H54 (cell line): ENCODE data around the gene CEBPA.

ENCODE experiments used
- DNase-seq: peaks from one replicate; pipeline ENCODE4 v3.0.0; 2011; ENCODE audit warnings: low spot score, mixed read lengths; ENCODE audit not compliant: insufficient read length
- FAIRE-seq: peaks from 3 replicates; lab custom pipeline; 2011; peaks lifted over from hg19 to GRCh38; lab: Jason Lieb, UNC
- POLR2A ChIP-seq: IDR thresholded peaks from 2 replicates; pipeline ENCODE4 v1.6.1; 2011; ENCODE audit warnings: low read depth, mild to moderate bottlenecking, low read length

CEBPA gene

DNA sequence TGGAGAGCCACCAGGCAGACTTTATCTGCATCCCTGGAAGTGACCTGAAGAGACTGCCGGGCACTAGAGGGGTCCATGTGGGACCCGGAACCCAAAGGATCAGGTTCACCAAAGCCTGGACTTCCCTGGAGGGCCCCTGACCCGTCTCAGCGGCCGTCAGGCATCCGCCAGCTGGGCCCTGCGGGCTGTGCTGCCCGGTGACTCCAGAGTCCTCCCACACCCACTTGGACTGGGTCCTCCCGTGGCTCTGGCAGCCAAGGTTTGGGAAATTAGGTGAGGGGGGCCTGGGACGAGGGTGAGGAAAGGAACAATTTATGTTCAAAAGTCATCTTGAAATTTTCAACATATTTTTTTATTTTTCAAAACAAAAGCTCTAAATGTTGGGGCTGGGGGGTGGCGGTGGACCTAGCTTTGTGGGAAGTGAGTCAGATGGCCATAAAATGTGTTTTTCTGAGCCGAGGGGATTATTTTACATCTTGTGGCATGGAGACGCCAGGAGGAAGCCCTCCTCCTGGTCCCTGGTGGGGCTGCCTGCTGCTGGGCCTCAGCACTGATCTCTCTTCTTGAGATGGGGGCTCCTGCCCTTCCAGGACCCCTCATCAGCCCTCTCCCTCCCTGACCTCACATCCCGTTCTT is 20.2 kb downstream of the CEBPA start:
- DNase-seq (no peak), FAIRE-seq (no peak)
- no peak for TF ChIP-seq POLR2A

DNA sequence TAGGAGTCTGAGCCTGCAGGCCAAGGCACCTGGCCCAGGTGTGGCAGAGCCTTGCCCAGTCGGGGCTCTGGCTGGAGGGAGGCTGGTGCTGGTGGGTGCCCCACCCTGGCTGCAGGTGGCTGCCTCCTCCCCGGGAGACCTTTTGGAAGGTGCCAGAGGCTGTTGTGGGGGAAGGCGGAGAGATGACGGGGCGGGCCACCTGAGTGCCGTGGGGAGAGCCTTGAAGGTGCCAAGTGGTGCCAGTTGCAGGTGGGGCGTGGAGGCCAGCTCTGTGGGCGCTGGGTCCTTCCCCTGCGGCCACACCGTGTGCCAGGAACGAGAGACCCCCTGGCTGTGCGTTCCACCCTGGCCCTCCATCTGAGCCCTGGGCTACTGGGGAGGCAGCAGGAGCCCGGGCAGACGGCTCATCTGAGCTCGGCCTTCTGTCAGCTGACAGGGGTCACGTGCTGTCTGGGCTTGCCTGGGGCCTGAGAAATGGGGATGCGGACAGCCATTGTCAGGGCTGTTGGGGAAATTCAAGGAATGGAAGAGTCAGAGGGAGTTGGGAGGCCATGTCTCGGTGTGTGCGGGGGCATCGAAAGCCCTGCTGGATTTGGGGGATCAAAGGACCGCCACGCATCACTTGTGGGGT is 20.9 kb downstream of the CEBPA start:
- no peak for TF ChIP-seq POLR2A
- no peak for DNase-seq
- FAIRE-seq, result no peak

DNA sequence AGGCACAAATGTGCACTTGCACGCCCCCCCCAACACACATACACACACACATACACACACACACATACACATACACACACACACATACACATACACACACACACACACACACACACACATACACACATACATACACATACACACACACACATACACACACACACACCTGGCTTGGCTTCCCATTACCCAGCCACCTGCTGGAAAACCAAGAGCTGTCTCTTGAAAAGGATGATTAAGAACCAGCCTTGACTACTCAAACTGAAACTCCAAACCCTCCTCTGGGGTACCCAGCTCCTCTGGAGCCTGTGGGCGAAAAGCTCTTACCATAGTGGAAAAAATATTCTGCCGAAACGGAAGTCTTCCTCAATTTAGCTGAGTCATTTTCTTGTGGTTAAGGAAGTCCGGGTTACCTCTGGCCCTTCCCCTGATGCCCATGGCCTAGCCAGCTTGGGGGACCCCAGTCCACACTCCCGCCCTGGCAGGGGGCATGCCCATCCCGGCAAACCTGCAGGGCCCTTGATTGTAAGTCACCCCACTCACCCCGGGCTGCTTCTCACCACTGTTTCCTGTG is 21.9 kb downstream of the CEBPA start:
- no peak for TF ChIP-seq POLR2A
- no peak for DNase-seq
- no peak for FAIRE-seq

DNA sequence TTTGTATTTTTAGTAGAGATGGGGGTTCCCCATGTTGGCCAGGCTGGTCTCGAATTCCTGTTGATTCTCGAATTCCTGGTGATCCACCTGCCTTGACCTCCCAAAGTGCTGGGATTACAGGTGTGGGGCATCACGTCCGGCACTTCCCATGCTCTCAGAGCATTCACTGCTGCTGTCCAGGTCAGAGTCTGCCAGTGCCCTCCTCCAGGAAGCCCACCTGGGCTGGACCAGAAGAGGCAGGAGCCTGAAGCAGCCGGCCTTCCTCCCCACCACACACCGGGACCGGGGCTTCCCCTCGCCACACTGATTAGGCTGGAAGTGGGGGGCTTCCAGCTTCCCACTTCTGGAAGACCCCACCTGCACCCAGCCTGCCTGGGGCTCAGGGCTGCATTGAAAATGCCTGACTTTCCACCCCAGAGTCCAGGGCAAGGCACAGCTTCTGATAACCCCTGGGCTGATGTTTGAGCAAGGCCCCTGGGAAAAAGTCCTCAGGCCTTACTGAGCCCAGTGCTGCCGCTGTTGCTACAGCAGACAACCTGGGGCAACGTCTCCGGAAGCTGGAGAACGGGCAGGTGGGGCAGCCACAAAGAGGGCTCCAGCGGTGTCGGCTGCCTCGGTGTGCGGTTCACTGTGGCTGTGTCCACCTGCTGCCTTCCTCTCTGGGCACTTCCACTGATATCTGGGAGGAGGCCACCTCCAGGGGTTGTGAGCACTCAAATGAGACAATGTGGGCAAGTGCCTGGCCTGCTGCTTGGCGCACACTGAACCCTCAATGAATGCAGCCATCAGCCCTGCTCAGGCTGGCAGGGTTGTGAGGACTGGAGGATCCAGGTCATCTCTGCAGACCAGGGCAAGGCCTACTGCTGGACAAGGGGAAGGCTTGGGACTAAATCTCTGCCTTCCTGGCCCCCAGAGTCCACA is 22.6 kb downstream of the CEBPA start:
- TF ChIP-seq POLR2A, result no peak
- FAIRE-seq (no peak), DNase-seq (no peak)

DNA sequence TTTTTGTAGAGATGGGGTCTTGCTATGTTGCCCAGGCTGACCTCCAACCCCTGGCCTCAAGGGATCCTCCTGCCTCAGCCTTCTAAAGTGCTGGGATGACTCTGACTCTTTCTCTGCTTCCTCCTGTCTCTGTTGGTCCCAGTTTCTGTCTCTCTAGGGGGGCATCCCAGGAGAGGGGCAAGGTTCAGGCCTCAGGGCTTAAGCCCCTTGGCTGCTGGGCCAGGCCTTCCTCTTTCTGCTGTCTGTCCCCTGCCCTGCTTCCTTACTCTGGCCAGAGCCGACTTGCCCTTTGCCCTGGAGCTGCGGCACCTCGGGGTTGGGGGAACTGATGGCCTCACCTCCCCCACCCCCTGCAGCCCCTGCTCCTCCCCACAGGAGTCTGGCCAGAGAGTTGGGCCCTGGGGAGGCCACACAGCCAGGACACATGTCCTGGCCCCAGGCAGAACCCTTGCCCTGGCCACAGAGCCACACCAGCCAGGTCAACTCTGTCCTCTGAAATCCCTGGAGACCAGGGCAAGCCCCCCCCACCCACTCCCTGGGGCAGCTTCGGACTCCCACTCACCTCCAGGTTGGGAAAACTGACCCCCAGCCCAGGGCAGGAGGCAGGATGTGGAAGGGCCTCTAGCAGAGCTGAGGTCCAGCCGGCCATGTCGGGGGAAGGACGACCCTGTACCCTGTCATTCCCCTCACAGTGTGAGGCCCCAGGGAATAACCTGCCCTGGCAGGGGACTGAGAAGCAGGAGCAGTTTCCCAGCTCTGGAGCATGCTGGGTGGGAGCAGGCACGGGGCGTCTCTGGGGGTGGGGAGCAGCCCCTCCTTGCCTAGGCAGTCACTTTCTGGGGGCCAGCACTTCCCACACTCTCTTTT is 23.7 kb downstream of the CEBPA start:
- no peak for TF ChIP-seq POLR2A
- DNase-seq, result no peak
- no peak for FAIRE-seq

DNA sequence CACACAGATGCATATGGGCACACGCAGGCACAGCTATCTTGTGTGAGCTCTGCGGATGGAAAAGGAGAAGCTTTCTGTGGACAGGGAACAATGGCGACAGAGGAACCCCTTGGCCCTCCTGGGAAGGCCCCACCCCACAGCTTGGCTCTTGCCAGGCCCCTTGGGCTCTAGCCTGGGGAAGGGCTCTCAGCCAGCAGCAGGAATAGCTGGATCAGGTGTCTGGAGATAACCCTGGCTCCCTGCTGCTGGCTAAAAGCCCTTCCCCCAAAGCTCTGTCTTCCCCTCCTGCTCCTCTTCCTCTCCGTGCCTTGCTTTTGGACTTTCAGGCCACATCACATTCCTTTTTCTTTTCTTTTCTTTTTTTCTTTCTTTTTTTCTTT is 24.3 kb downstream of the CEBPA start:
- DNase-seq (no peak), FAIRE-seq (no peak)
- no peak for TF ChIP-seq POLR2A

DNA sequence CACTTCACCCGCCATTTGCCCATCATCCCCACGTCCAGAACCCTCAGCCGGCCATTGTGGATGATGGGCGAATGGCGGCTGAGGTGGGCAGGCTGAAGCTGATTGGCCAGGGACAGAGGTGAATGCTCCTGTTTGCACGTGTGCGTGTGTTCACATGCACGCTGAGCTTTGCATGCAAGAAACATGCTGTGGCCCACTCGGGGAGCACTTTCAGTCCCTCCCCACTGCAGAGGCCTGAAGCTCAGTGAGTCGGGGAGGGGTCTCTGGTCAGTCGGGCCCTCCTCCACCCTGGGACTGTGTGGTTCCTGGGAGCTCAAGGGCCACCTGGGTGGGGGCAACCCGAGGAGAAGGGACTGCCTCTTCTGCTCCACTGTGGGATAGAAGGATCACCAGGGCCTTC is 24.9 kb downstream of the CEBPA start:
- no peak for TF ChIP-seq POLR2A
- no peak for FAIRE-seq
- DNase-seq, result no peak

DNA sequence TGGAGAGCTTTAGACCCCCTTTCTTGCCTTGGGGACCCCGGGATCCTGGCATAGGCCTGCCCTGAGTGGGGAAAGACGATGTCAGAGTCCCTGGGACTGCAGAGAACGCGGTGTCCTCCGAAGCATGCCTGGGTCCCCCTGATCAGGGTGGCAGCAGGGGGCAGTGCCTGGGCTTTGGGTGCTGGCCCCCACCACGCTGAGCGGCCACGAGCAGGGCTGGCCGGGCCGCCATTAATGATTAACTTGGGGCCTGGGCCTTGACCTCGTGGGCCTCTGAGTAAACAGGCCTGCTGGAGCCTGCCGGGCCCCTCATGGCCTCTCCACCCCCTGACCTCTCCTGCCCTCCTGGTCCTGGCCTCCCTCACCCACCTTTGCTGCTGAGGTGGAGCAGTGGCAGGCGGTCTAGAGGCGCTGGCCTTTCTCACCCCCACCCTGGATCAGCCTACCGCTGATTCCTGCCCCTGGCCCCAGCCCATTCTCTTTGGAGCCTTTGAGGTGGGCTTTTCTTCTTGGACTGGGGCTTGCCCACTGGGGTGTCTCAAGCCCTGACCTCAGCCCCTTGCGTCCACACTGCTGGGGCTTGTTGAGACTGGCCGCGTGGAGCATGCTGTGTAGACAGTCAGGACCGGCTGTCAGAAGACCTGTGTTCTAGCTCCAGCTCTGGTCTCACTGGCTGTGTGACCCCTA is 26.3 kb downstream of the CEBPA start:
- DNase-seq (no peak), FAIRE-seq (no peak)
- TF ChIP-seq POLR2A, result no peak

DNA sequence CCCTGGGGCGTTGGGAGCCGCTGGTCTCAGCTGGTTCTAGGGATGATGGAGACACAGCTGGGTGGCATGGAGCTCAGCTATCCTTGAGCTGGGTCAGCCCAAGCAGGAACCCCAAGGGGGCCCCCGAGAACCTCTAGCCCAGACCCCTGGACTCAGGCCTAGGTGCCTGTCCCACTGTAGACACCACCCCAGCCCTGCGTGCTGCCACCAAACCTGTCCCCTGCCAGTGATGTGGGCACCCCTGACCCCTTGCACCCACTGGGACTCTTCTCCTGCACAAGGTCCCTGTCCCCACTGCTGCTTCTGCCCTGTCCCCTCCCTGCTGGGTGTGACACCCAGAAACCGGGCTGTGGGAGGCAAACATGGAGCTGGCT is 26.8 kb downstream of the CEBPA start:
- DNase-seq (no peak), FAIRE-seq (no peak)
- TF ChIP-seq POLR2A, result no peak

DNA sequence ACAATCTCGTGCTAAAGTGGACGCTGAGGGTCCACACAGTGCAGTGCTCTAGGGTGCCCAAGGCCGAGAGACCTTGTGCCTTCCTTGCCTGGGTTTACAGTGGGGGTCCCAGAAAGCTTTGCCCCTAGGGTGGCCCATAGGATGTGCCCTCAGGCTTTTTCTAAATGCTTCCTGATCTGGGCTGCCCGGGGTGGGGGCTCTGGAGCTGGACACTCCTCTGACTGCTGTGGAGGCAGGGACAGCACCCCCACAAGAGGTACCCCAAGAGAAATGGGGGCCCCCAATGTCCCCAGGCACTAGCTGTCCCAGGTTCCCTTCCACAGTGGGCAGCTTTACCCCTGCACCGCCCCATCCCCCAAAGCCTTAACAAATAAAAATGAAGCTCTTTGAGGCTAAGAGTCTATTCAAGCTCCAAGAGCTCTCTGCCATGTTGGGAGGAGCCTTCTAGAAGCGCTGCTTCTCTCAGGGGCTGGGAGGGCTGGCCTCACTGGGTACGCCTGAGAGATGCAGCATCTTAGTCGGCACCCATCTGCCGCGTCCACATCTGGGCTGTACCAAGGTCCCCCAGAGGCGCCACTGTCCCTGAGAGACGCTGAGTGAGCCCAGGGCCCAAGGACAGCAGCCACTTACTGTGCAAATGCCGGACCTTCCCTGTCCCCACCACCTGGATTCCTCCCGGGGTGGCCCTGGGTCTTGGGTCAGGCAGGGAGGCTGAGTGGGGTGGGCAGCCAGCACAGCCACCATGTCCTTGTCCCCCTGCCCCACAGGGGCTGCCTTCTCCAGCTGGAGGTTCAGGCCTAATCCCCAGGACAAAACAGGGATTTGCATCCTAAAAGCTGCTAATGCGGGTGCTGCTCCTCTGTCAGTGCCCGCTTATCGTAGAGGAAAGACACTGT is 27.4 kb downstream of the CEBPA start:
- FAIRE-seq, result no peak

DNA sequence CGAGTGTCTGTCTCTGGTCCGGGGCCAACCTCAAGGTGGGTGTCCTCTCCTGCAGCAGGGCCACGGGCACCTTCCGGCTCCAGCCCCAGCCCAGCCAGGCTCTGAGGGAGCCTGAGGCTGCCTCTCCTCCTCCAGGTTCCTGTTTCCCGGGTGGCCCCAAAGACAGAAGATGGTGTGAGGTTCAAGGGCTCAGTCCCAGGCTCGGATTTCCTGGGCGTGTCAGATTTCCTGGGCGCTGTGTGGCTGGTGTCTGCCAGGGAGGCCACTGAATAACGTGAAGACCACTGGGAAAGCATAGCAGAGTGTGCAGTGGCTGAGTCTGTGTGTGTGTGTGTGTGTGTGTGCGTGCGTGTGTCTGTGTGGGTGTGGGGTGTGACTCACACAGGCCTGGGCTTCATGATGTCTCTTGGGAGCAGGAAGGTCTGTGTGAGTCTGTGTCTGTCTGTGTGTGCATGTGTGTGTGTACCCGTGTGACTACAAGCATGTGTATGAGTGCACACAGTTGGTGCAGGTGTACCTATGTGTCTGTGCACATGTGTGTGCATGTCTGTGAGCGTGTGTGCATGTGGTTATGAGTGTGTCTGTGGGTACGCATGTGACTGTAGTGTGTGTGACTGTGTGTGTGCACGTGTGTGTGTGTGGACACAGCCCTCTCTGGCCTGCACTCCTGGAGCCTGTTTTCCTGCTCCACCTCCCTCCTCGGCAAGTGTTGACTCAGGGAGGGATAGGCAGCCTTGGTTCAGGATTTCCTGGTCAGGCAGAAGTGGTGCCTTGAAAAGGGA is 28.3 kb downstream of the CEBPA start:
- DNase-seq (no peak), FAIRE-seq (no peak)
- no peak for TF ChIP-seq POLR2A

More for the DNA sequence above, 27.4 kb downstream of the CEBPA start:
- TF ChIP-seq POLR2A, result no peak
- DNase-seq, result no peak
